Frontal cortex (tissue), 4 donors: ENCODE measurements around the gene SPECC1L. TPM values are rescaled to one million over a fixed set of nuclear protein-coding genes. Genes with fewer than 3 reads are reported as not detected.

Experiments
- DNase-seq, 2 donors: peaks; one replicate each; pipeline ENCODE4 v3.0.0; 2012; ENCODE audit warnings: low spot score in 2 of 2
- FAIRE-seq: peaks from 2 replicates; lab custom pipeline; 2012; peaks lifted over from hg19 to GRCh38; lab: Jason Lieb, UNC
- total RNA-seq: library from RNA; depleted of rRNA; stranded (reverse); fragments of >200 nt; gene quantifications from one replicate; pipeline ENCODE4 v1.2.3, GENCODE V29; 2014
- donor health status: control.
- donor health status: control.
- donor health status: control.

SPECC1L gene
- total RNA-seq, 1 donor from 2014 or later, result 47.7 TPM

- no peak for FAIRE-seq
- DNase-seq, result peak in 1 of 2 donors; percentile 69
These were observed 161.6 kb downstream of the SPECC1L start for GRCh38 chr22:24432059-24432853.

GRCh38 chr22:24433001-24433827 lies 162.6 kb downstream of the SPECC1L start:
- DNase-seq (no peak), FAIRE-seq (no peak)

- FAIRE-seq (no peak), DNase-seq (no peak)
These were observed 163.3 kb downstream of the SPECC1L start for GRCh38 chr22:24433828-24434470.

GRCh38 chr22:24434471-24435322 lies 164.1 kb downstream of the SPECC1L start:
- no peak for DNase-seq
- no peak for FAIRE-seq

GRCh38 chr22:24435323-24435645 lies 164.7 kb downstream of the SPECC1L start:
- no peak for DNase-seq
- FAIRE-seq, result no peak

- no peak for DNase-seq
- no peak for FAIRE-seq
These were observed 165.3 kb downstream of the SPECC1L start for GRCh38 chr22:24435861-24436371.

- FAIRE-seq, result no peak
- DNase-seq, result peak in 1 of 2 donors; percentile 1
These were observed 165.9 kb downstream of the SPECC1L start for GRCh38 chr22:24436553-24436952.

GRCh38 chr22:24437091-24437490 lies 166.5 kb downstream of the SPECC1L start:
- DNase-seq, result peak in 1 of 2 donors; percentile 3
- FAIRE-seq, result no peak

- FAIRE-seq (no peak), DNase-seq (no peak)
These were observed 167.2 kb downstream of the SPECC1L start for GRCh38 chr22:24437741-24438328.

GRCh38 chr22:24440270-24440717 lies 169.7 kb downstream of the SPECC1L start:
- no peak for FAIRE-seq

GRCh38 chr22:24440718-24441405 lies 170.2 kb downstream of the SPECC1L start:
- no peak for FAIRE-seq
- DNase-seq, result peak in 1 of 2 donors; percentile 20

More at GRCh38 chr22:24440270-24440717, 169.7 kb downstream of the SPECC1L start:
- peak in 1 of 2 donors; percentile 3 for DNase-seq

- FAIRE-seq (no peak), DNase-seq (peak in 1 of 2 donors; percentile 16)
These were observed 171.0 kb downstream of the SPECC1L start for GRCh38 chr22:24441406-24442351.

GRCh38 chr22:24442352-24442744 lies 171.7 kb downstream of the SPECC1L start:
- no peak for DNase-seq

GRCh38 chr22:24443668-24444067 lies 173.0 kb downstream of the SPECC1L start:
- FAIRE-seq, result no peak
- DNase-seq, result no peak

More at GRCh38 chr22:24442352-24442744, 171.7 kb downstream of the SPECC1L start:
- FAIRE-seq, result no peak

- FAIRE-seq (no peak), DNase-seq (no peak)
These were observed 173.6 kb downstream of the SPECC1L start for GRCh38 chr22:24444251-24444650.

- peak in 1 of 2 donors; percentile 20 for DNase-seq
- FAIRE-seq, result no peak
These were observed 174.3 kb downstream of the SPECC1L start for GRCh38 chr22:24444729-24445466.
